ENCODE data around the gene ATP10A. TPM values are rescaled to one million over a fixed set of nuclear protein-coding genes. Genes with fewer than 3 reads are reported as not detected.
"Not testable (repeated sequence)": the region's sequence is repeated elsewhere in the genome, so short reads cannot be mapped to it uniquely, and the experiment has no call there.

Gene ATP10A
- total RNA-seq, 2 experiments from 2014 or later: 36.7 to 70.1 TPM

DNA sequence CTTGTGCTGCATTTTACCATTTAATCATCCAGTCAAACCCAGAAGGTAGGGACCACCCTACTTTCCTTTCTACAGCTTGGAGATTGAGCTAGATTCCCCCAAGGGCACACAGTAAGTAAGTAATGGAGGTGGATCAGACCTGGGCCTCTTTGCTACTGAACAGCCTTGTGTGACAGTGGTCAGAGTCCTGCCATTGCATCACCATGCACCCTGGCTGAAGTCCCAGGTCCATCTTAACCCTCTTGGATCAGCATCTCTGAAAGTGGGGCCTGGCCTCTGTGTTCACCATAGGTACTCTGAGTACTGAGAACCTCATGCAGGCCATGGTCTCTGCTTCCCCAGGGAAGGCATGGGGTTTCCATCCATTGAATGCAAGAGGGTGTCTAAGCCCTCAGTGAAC is 34.5 kb upstream of the ATP10A start:
- Mint-ChIP-seq H3K4me3 (no peak overlapping the region), H3K9me3 (ENCODE audit: low read depth) (no peaks in the 10 kb centered on the region), H3K4me1 (peaks cover 5% of the 10 kb centered on the region), H3K36me3 (no peaks in the 10 kb centered on the region), H3K27ac (no peak overlapping the region), H3K27me3 (peaks cover 14% of the 10 kb centered on the region)
- ATAC-seq: no peak
- CTCF ChIA-PET: no interaction called here
- DNase-seq: no peak

DNA sequence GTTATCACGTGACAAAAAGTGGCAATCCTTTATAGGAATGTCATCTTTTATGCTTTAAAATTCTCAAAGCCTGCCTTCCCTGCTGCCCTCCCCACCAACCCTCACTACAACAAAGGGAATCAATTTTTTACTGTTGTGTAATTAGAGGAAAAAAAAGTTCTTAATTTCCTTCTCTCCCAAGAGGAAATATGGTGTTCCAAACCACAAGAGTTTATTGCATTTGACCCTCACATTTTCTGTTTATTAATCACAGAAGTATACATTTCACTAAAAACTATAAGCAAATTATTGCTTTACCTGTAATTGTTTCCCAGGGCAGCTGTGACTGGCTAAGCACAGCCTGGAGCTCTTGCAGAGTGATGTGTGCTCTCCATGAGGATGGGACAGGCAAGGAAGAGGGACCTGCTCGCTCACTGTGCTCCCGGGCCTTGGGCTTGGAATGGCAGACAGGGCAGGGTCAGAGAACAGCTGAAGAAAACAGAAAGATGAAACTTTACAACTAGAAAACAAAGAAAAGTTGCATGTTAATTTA is 31.3 kb upstream of the ATP10A start:
- no peak for ATAC-seq
- H3K27ac Mint-ChIP-seq: no peak overlapping the region
- H3K9me3 Mint-ChIP-seq (ENCODE audit: low read depth): no peaks in the 10 kb centered on the region
- CTCF ChIA-PET: interaction anchor here (0.7 to 1.1 kb wide), 2 partner anchors 39 to 107 kb away, joined by 3 to 5 read pairs; no protein-coding TSS in a partner anchor
- no peak for DNase-seq
- H3K4me3 Mint-ChIP-seq: no peak overlapping the region
- peaks cover 18% of the 10 kb centered on the region for H3K27me3 Mint-ChIP-seq
- no peaks in the 10 kb centered on the region for H3K36me3 Mint-ChIP-seq
- no peaks in the 10 kb centered on the region for H3K4me1 Mint-ChIP-seq

GRCh38 chr15:25893596-25893995 is 30.5 kb upstream of the ATP10A start:
- ATAC-seq: no peak
- no peak overlapping the region for H3K27ac Mint-ChIP-seq

DNA sequence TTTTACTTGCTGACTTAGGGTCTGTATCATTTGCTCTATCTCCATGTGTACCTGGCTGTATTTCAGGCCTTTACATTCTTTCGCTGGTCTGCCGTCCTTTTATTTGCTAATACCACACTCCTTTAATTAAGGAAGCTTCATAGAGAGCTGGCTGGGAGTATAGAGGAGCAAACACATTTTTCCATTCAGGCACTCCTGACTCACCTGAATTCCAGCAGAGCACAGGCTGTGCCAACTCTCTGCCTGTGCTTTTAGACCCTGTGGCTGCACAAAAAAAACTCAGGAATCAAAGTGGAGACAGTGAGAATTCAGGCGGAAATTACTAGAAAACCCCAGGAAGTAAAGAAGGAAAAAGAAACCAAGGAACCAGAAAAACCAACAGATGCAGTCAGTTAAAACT is 29.0 kb upstream of the ATP10A start:
- ATAC-seq (no peak), DNase-seq (no peak)
- Mint-ChIP-seq H3K27me3 (peaks cover 18% of the 10 kb centered on the region), H3K27ac (no peak overlapping the region), H3K9me3 (ENCODE audit: low read depth) (no peaks in the 10 kb centered on the region), H3K36me3 (no peaks in the 10 kb centered on the region), H3K4me3 (no peak overlapping the region), H3K4me1 (no peaks in the 10 kb centered on the region)
- CTCF ChIA-PET: no interaction called here

More at GRCh38 chr15:25893596-25893995, 30.5 kb upstream of the ATP10A start:
- no peaks in the 10 kb centered on the region for H3K36me3 Mint-ChIP-seq
- no peak overlapping the region for H3K4me3 Mint-ChIP-seq
- H3K4me1 Mint-ChIP-seq: no peaks in the 10 kb centered on the region
- H3K27me3 Mint-ChIP-seq: peaks cover 18% of the 10 kb centered on the region
- DNase-seq: no peak
- H3K9me3 Mint-ChIP-seq (ENCODE audit: low read depth): no peaks in the 10 kb centered on the region
- CTCF ChIA-PET: interaction anchor here (0.7 to 1.1 kb wide), 2 partner anchors 40 to 106 kb away, joined by 3 to 5 read pairs; no protein-coding TSS in a partner anchor

DNA sequence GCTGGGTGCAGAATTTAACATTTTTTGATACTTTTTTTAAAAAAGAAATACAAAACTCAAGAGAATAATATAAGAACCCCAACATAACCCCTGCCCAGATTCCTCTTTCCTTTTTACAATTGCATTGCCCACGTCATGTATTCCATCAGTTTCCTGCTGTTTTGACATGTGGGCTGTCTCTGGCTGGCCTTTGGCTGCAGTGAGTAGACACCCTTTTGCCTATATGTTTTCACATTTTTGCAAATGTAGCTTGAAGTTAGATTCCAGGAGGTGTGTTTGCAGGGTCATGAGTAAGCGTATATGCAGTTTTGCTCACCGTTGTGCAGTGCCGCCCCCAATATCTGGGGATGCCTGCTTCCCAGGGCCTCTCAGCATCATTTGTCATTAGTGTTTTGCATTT is 28.0 kb upstream of the ATP10A start:
- Mint-ChIP-seq H3K36me3 (no peaks in the 10 kb centered on the region), H3K27me3 (peaks cover 21% of the 10 kb centered on the region), H3K27ac (no peak overlapping the region), H3K4me3 (no peak overlapping the region), H3K9me3 (ENCODE audit: low read depth) (no peaks in the 10 kb centered on the region), H3K4me1 (no peaks in the 10 kb centered on the region)
- ATAC-seq (no peak), DNase-seq (no peak)
- CTCF ChIA-PET: no interaction called here

DNA sequence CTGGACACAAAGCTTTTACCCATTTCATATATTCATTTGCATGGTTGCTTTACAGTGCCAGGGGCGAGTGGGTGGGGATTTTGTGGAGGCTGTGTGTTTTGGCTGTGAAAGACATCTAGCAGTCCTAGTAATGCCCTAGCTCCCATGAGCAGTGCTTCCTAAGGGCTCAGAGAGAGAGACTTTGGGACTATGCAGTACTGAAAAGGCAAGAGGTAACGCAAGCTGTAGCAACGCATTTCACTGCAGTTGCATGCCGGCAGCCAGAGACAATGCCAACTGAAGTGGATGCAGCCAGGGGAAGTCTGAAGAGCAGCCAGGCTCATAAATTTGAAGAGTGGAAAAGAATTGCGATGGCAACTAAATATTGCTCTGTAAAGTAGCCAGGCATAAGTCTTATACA is 27.4 kb upstream of the ATP10A start:
- H3K27me3 Mint-ChIP-seq: peaks cover 19% of the 10 kb centered on the region
- H3K9me3 Mint-ChIP-seq (ENCODE audit: low read depth): no peaks in the 10 kb centered on the region
- H3K36me3 Mint-ChIP-seq: no peaks in the 10 kb centered on the region
- ATAC-seq (no peak), DNase-seq (no peak)
- H3K4me3 Mint-ChIP-seq: no peak overlapping the region
- H3K27ac Mint-ChIP-seq: no peak overlapping the region
- H3K4me1 Mint-ChIP-seq: no peaks in the 10 kb centered on the region
- CTCF ChIA-PET: interaction anchor here (1.0 kb wide), 1 partner anchor 33 kb away, joined by 3 read pairs; no protein-coding TSS in a partner anchor

GRCh38 chr15:25887870-25888269 is 24.7 kb upstream of the ATP10A start:
- ATAC-seq (no peak), DNase-seq (no peak)
- no peaks in the 10 kb centered on the region for H3K36me3 Mint-ChIP-seq
- no peak overlapping the region for H3K4me3 Mint-ChIP-seq
- CTCF ChIA-PET: no interaction called here
- H3K27me3 Mint-ChIP-seq: peaks cover 15% of the 10 kb centered on the region
- no peaks in the 10 kb centered on the region for H3K9me3 Mint-ChIP-seq (ENCODE audit: low read depth)
- no peak overlapping the region for H3K27ac Mint-ChIP-seq
- H3K4me1 Mint-ChIP-seq: no peaks in the 10 kb centered on the region

- Mint-ChIP-seq H3K27me3 (peaks cover 15% of the 10 kb centered on the region), H3K4me1 (no peaks in the 10 kb centered on the region), H3K36me3 (no peaks in the 10 kb centered on the region), H3K27ac (no peak overlapping the region), H3K4me3 (no peak overlapping the region), H3K9me3 (ENCODE audit: low read depth) (no peaks in the 10 kb centered on the region)
- CTCF ChIA-PET: no interaction called here
- DNase-seq: no peak
- ATAC-seq: no peak
Observed at GRCh38 chr15:25886498-25887140, 23.5 kb upstream of the ATP10A start.

GRCh38 chr15:25884370-25884769 is 21.2 kb upstream of the ATP10A start:
- ATAC-seq: no peak
- CTCF ChIA-PET: interaction anchor here (1.3 kb wide), 1 partner anchor 49 kb away, joined by 6 read pairs; no protein-coding TSS in a partner anchor
- H3K27ac Mint-ChIP-seq: no peak overlapping the region

DNA sequence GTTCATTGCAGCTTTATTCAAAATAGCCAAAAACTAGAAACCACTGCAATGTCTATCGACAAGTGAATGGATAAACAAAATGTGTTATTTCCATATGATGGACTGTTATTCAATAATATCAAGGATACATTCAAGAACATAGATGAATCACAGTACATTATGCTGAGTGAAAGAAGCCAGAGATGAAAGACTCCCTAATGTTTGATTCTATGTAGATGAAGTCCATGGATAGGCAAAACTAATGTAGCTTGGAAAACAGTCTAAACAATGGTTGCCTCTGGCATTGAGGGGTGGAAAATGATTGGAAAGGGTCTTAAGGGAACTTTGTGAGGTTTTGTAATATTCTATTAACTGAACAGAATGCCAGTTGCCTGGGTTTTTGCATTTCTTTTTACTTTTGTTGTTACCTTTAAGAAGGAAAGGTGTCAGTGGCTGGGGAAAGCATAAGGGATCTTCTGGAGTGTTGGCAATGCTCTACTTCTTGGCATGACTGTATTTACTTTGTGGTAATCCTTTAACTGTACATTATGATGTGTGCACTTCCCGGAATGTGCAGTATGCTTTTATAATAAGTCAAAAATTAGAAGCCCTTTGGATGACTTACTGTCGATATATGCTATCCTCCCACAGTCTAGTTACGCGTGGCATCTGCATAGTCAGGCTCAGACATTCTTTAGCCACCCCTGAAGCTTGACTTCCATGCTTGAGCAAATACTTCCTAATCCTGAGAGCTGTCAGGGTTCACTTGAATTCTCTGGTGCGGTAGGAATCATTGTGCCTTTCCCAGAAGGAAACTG is 20.5 kb upstream of the ATP10A start:
- Mint-ChIP-seq H3K4me1 (peaks cover 1% of the 10 kb centered on the region), H3K27ac (no peak overlapping the region), H3K27me3 (peaks cover 11% of the 10 kb centered on the region), H3K9me3 (ENCODE audit: low read depth) (no peaks in the 10 kb centered on the region), H3K36me3 (no peaks in the 10 kb centered on the region), H3K4me3 (no peak overlapping the region)
- ATAC-seq (no peak), DNase-seq (no peak)
- CTCF ChIA-PET: interaction anchor here (1.3 kb wide), 1 partner anchor 50 kb away, joined by 6 read pairs; no protein-coding TSS in a partner anchor

More at GRCh38 chr15:25884370-25884769, 21.2 kb upstream of the ATP10A start:
- H3K36me3 Mint-ChIP-seq: no peaks in the 10 kb centered on the region
- no peak for DNase-seq
- H3K9me3 Mint-ChIP-seq (ENCODE audit: low read depth): no peaks in the 10 kb centered on the region
- peaks cover 11% of the 10 kb centered on the region for H3K27me3 Mint-ChIP-seq
- H3K4me1 Mint-ChIP-seq: no peaks in the 10 kb centered on the region
- H3K4me3 Mint-ChIP-seq: no peak overlapping the region

DNA sequence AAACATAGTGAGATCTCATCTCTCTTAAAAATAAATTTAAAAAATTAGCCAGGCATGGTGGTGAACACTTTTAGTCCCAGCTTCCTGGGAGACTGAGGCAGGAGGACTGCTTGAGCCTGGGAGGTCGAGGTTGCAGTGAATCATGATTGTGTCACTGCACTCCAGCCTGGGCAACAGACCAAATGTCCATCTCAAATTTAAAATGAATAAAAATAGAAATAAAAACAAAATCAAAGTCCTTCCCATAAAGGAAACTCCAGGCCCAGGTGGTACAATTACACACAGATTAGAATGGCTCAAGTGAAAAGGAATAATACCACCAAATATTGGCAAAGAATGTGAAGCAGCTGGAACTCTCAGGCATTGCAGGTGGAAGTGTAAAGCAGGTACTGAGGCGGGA is 19.3 kb upstream of the ATP10A start:
- no peak overlapping the region for H3K4me3 Mint-ChIP-seq
- ATAC-seq (no peak), DNase-seq (no peak)
- H3K4me1 Mint-ChIP-seq: peaks cover 2% of the 10 kb centered on the region
- CTCF ChIA-PET: no interaction called here
- H3K36me3 Mint-ChIP-seq: no peaks in the 10 kb centered on the region
- H3K27ac Mint-ChIP-seq: no peak overlapping the region
- H3K9me3 Mint-ChIP-seq (ENCODE audit: low read depth): no peaks in the 10 kb centered on the region
- H3K27me3 Mint-ChIP-seq: peaks cover 11% of the 10 kb centered on the region

- not testable (repeated sequence) for H3K27ac Mint-ChIP-seq; H3K4me1 Mint-ChIP-seq; DNase-seq; H3K9me3 Mint-ChIP-seq (ENCODE audit: low read depth); ATAC-seq; H3K4me3 Mint-ChIP-seq; H3K27me3 Mint-ChIP-seq; H3K36me3 Mint-ChIP-seq
- CTCF ChIA-PET: interaction anchor here (0.7 kb wide), 1 partner anchor 125 kb away, joined by 3 read pairs; no protein-coding TSS in a partner anchor
Observed at GRCh38 chr15:25880877-25881276, 17.8 kb upstream of the ATP10A start.

DNA sequence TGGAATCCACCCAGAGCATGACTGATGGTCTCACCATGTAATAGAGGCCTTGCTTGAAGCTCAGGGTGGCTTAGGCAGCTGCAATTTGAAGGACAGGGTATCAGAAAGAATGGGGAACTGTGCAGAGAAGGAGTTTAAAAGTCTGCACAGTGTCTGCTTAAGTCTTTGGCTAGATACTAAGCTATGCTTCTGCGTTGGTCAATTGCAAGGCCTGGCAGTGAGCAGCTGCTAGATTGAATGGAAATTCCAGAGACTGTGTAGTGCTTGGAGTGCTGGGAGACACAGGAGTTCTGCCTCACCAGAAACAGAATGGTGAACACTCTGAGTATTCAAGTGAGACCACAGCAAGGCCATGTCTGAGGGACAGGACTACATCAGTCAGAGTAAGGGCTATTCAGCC is 17.3 kb upstream of the ATP10A start:
- H3K27ac Mint-ChIP-seq: no peak overlapping the region
- H3K36me3 Mint-ChIP-seq: no peaks in the 10 kb centered on the region
- H3K27me3 Mint-ChIP-seq: peaks cover 8% of the 10 kb centered on the region
- no peak overlapping the region for H3K4me3 Mint-ChIP-seq
- CTCF ChIA-PET: interaction anchor here (1.0 kb wide), 1 partner anchor 15 kb away, joined by 3 read pairs; no protein-coding TSS in a partner anchor
- ATAC-seq (no peak), DNase-seq (no peak)
- H3K4me1 Mint-ChIP-seq: peaks cover 2% of the 10 kb centered on the region
- no peaks in the 10 kb centered on the region for H3K9me3 Mint-ChIP-seq (ENCODE audit: low read depth)

All from activated CD8-positive, alpha-beta memory T cell treated with anti-CD3 and anti-CD28 coated beads, Interleukin-2, amount 10 ng/mL, durations not matched to agents 7 days and 5 days (primary cell).